Panc1 (cell line): ENCODE results near the gene FBN1.

ENCODE experiments used
- POLR2AphosphoS5 ChIP-seq: IDR thresholded peaks from 2 replicates; pipeline ENCODE4 v1.6.1; 2012; ENCODE audit warnings: mild to moderate bottlenecking, low read depth, low read length, moderate library complexity
- TF ChIP-seq, protein P1 (sequence below): fragments of 450-650 bp; IDR thresholded peaks from 2 replicates; pipeline ENCODE4 v1.5.1; 2017; ENCODE audit warnings: mild to moderate bottlenecking

DNA sequence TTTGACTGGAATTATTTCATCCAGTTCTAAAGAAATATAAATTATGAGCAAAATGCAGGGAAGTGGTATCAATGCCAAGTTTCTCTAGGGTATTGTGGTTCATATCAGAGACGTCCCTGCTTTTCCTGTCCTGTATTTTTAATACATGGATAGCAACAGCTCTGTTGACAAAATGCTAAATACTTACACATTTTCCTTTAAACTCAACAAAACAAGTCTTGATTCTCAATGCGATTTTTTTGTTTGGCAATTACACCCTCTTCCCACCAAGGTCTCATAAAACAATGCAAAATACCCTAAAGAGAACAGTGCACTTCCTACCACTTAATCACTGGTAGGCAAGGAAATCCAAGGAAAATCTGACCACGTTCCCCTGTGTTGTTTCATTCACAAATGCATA lies 194.3 kb downstream of the FBN1 start:
- no peak for TF ChIP-seq POLR2AphosphoS5
- TF ChIP-seq, protein P1, sequence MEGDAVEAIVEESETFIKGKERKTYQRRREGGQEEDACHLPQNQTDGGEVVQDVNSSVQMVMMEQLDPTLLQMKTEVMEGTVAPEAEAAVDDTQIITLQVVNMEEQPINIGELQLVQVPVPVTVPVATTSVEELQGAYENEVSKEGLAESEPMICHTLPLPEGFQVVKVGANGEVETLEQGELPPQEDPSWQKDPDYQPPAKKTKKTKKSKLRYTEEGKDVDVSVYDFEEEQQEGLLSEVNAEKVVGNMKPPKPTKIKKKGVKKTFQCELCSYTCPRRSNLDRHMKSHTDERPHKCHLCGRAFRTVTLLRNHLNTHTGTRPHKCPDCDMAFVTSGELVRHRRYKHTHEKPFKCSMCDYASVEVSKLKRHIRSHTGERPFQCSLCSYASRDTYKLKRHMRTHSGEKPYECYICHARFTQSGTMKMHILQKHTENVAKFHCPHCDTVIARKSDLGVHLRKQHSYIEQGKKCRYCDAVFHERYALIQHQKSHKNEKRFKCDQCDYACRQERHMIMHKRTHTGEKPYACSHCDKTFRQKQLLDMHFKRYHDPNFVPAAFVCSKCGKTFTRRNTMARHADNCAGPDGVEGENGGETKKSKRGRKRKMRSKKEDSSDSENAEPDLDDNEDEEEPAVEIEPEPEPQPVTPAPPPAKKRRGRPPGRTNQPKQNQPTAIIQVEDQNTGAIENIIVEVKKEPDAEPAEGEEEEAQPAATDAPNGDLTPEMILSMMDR, result no peak
